ENCODE data around the gene SIGLEC14. TPM values are rescaled to one million over a fixed set of nuclear protein-coding genes. Genes with fewer than 3 reads are reported as not detected.

SIGLEC14 gene
- total RNA-seq, 1 donor from 2014 or later = not detected

- no peaks in the 10 kb centered on the region for H3K27me3 ChIP-seq
These were observed 48.3 kb downstream of the SIGLEC14 start for GRCh38 chr19:51598159-51598915.

GRCh38 chr19:51595190-51596175 lies 51.1 kb downstream of the SIGLEC14 start:
- Histone ChIP-seq H4K20me1 (ENCODE audit: low read depth) (no peaks in the 10 kb centered on the region), H3F3A (ENCODE audit: low read depth) (no peaks in the 10 kb centered on the region), H3K4me3 (no peak overlapping the region), H3K79me2 (ENCODE audit: low read depth) (no peaks in the 10 kb centered on the region), H3K4me1 (no peaks in the 10 kb centered on the region), H3K9ac (no peak overlapping the region), H3K27ac (no peak overlapping the region), H3K4me2 (peak overlapping the region; percentile 80), H2AFZ (replicated peaks) (no peak overlapping the region), H3K9me3 (ENCODE audit: low read depth) (no peaks in the 10 kb centered on the region), H3K27me3 (no peaks in the 10 kb centered on the region), H3K36me3 (no peaks in the 10 kb centered on the region)
- Mint-ChIP-seq H3K4me3 (peak overlapping the region; percentile 91), H3K9me3 (no peaks in the 10 kb centered on the region), H3K27ac (no peak overlapping the region), H3K4me1 (peaks cover 14% of the 10 kb centered on the region), H3K27me3 (ENCODE audit: insufficient read depth, low read depth) (peaks cover 3% of the 10 kb centered on the region), H3K36me3 (peaks cover 1% of the 10 kb centered on the region)
- no peak for TF ChIP-seq EZH2phosphoT487 (IDR thresholded peaks at IDR 0.05)
- no peak for DNase-seq (ENCODE audit: low spot score)

More at GRCh38 chr19:51598159-51598915, 48.3 kb downstream of the SIGLEC14 start:
- no peaks in the 10 kb centered on the region for H3K36me3 ChIP-seq
- H3K79me2 ChIP-seq (ENCODE audit: low read depth) = no peaks in the 10 kb centered on the region
- H3K9me3 Mint-ChIP-seq = peaks cover 5% of the 10 kb centered on the region
- H4K20me1 ChIP-seq (ENCODE audit: low read depth) = no peaks in the 10 kb centered on the region
- no peaks in the 10 kb centered on the region for H3K9me3 ChIP-seq (ENCODE audit: low read depth)
- DNase-seq (ENCODE audit: low spot score) = no peak
- no peak overlapping the region for H3K27ac Mint-ChIP-seq
- H3K27me3 Mint-ChIP-seq (ENCODE audit: insufficient read depth, low read depth) = peaks cover 4% of the 10 kb centered on the region
- H3K4me3 Mint-ChIP-seq = no peak overlapping the region
- no peak overlapping the region for H2AFZ ChIP-seq (replicated peaks)
- TF ChIP-seq EZH2 (IDR thresholded peaks at IDR 0.05) (no peak), CTCF (IDR thresholded peaks at IDR 0.05) (no peak), EZH2phosphoT487 (IDR thresholded peaks at IDR 0.05) (no peak)
- H3K4me1 Mint-ChIP-seq = peaks cover 13% of the 10 kb centered on the region
- peaks cover 1% of the 10 kb centered on the region for H3K36me3 Mint-ChIP-seq
- H3F3A ChIP-seq (ENCODE audit: low read depth) = no peaks in the 10 kb centered on the region
- no peak overlapping the region for H3K4me2 ChIP-seq
- no peaks in the 10 kb centered on the region for H3K4me1 ChIP-seq
- no peak overlapping the region for H3K27ac ChIP-seq
- H3K4me3 ChIP-seq = no peak overlapping the region
- no peak overlapping the region for H3K9ac ChIP-seq

DNA sequence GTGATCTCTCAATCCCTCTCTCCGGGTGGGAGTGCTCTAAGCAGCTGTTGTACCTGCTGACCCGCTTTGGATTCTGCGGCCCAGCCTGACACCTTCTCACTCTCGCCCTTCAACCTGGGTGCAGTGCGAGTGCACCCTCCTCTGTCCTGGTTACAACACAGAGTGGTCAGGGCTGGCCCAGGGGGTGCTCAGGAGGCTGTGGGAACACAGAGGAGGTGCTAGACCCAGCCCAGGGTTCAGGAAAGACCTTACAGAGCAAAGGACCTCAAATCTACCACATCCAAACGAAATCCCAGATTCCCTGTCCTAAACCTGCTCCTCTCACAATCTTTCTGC lies 51.9 kb downstream of the SIGLEC14 start:
- Mint-ChIP-seq H3K4me1 (peaks cover 14% of the 10 kb centered on the region), H3K4me3 (peak overlapping the region; percentile 91), H3K9me3 (no peaks in the 10 kb centered on the region), H3K36me3 (peaks cover 3% of the 10 kb centered on the region), H3K27me3 (ENCODE audit: insufficient read depth, low read depth) (no peaks in the 10 kb centered on the region), H3K27ac (no peak overlapping the region)
- Histone ChIP-seq H3K4me2 (peak overlapping the region; percentile 80), H3K27ac (no peak overlapping the region), H3K36me3 (no peaks in the 10 kb centered on the region), H2AFZ (replicated peaks) (peak overlapping the region; percentile 82), H3K4me1 (no peaks in the 10 kb centered on the region), H3K4me3 (peak overlapping the region; percentile 56), H3K27me3 (no peaks in the 10 kb centered on the region), H4K20me1 (ENCODE audit: low read depth) (no peaks in the 10 kb centered on the region), H3K9ac (no peak overlapping the region), H3K9me3 (ENCODE audit: low read depth) (no peaks in the 10 kb centered on the region), H3F3A (ENCODE audit: low read depth) (no peaks in the 10 kb centered on the region), H3K79me2 (ENCODE audit: low read depth) (no peaks in the 10 kb centered on the region)
- no peak for DNase-seq (ENCODE audit: low spot score)
- TF ChIP-seq EZH2 (IDR thresholded peaks at IDR 0.05) (no peak), CTCF (IDR thresholded peaks at IDR 0.05) (no peak), EZH2phosphoT487 (IDR thresholded peaks at IDR 0.05) (no peak)
